ENCODE data around the gene KLF11. TPM values are rescaled to one million over a fixed set of nuclear protein-coding genes. Genes with fewer than 3 reads are reported as not detected.

Gene KLF11
- 16.1 TPM for total RNA-seq

- DNase-seq = peak; percentile 85
Measured at GRCh38 chr2:10043256-10043905, at the start of gene KLF11. KLF11 (plus strand) TSS chr2:10043550; CDS start chr2:10043717, 167 bp downstream.

- no peak for DNase-seq
Measured at GRCh38 chr2:9994462-9994861, 48.9 kb upstream of the KLF11 start.

GRCh38 chr2:9995059-9995458 is 48.3 kb upstream of the KLF11 start:
- DNase-seq = no peak

DNA sequence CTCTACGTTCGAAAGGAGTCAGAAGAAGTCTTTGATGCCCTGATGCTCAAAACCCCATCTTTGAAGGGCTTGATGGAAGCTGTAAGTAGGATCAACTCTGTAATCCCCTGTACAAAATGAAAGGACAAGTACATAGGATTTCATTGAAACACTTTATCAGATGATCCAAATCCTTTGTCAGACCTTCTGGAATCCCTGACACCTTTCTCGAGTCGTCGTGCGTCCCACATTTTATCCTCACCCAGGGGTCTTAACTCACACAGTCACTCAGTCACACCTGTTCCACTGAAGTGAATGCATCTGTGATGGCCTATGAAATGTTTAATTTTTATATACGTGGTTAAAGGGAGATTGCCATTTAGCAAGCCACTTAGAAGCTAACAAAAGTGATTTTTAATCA is 47.0 kb upstream of the KLF11 start:
- no peak for DNase-seq

- DNase-seq = no peak
Measured at GRCh38 chr2:9997936-9998335, 45.4 kb upstream of the KLF11 start.

GRCh38 chr2:9998916-9999654 is 44.3 kb upstream of the KLF11 start:
- DNase-seq = no peak

DNA sequence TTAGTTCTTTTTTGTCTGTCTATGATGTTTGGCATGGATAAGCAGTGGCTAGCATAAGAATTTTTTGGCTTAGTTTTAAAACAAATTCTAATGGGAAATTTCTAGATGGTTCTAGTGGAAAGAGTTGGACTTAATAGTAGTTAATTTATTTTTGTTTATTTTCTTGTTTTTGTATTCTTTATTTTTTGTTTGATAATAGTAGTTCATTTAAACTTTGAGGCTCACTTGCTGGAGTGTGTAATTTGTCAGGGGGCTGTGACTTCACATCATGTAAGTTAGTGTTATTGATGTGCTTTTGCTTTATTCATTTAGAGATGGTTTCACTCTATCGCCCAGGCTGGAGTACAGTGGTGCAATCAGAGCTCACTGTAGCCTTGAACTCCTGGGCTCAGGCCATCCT is 43.7 kb upstream of the KLF11 start:
- no peak for DNase-seq

DNA sequence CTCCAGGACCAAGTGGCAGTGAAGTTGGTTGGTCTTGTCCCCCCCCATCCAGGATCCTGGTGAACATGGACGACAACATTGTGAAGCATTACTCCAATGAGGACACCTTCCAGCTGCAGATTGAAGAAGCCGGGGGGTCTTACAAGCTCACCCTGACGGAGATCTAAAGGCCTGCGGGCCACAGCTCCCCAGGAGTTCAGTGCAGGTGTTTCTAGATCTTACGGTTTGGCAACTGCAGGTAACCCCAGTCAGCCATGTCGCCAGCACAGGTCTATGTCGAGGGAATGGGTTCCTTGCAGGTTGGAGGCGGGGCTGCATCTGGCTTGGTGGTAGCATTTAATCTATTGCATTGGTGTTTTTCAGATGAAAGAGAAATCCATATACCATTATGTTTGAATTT is 42.8 kb upstream of the KLF11 start:
- no peak for DNase-seq

- no peak for DNase-seq
Measured at GRCh38 chr2:10001586-10001985, 41.8 kb upstream of the KLF11 start.

GRCh38 chr2:10002109-10002508 is 41.2 kb upstream of the KLF11 start:
- DNase-seq = no peak

DNA sequence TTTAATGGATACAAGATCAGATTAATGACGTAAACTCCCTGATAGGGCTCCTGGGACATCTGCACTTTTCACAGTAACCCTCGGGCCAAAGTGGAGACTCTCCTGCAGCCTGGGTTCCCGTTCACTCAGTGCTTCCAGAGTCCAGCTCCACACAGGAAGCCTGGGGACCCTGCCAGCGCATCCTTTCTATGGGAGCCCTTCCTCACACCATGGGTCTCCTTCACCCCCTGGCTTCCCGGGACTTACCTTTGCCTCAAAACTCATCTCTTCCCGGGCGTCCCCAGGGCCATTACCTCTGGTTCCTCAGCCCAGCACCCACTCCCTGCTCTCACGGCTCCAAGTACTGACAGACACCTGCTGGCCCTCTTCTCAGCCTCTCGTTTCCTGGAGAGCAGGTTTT is 40.7 kb upstream of the KLF11 start:
- DNase-seq = no peak

DNA sequence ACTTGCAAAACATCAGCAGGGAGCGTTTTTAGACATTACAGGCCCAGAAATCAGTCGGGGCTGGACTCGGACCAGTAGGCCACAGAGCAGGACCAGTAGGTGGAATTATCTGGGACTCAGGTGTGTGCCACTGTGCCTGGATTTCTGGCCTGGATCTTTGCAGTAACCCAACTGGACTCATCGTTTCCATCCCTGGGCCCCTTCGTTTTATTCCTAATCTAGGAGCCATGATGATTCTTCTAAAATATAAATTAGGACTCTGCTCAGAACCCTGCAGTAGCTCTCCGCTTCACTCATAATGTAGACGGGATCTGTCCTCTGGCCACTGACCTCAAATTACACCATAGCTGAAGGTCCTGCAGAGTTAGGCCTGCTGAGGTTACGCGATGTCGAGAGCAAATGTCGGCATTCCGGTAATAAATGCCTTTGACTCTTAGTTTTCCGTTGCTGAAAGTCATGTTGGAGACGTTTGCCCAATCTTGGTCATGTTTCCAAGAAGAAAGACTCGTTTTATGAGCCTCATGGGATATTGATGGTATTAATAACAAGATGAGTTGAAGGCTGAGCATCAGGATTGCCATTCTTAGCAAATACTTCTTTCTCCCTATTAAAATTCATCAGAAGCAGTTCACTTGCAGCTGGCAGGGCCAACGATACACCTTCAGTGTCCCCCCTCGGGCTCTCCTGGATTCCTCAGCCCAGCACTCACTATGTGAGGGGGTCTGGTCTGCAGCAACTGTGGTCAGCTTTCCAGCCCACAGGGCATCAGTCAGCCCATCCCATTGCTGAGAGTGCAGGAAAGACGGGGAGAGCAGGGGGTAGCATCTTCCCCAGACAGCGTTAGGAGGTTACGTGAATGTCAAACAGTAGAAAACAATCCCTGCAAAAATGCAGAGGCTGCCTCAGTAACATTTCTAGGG is 39.9 kb upstream of the KLF11 start:
- DNase-seq = peak; percentile 31

DNA sequence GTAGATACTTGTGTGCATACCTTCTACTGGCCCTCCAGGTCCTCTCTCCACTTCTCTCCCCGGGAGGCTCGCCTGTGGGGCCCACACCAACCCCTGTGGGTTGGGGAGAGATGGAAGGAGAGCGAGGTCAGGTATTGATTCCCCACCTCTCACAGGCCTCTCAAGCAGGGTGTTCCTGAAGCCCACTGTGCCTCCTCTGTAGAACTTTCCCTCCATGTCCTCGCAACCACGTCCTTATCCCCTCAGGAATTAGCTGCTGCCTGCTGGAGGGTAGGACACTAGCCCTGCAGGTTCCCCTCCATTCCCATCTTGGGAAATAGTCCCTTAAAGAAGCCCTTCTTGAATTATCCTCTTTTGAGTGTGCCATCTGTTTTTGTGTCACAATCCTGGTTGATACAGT is 38.9 kb upstream of the KLF11 start:
- DNase-seq = no peak

DNA sequence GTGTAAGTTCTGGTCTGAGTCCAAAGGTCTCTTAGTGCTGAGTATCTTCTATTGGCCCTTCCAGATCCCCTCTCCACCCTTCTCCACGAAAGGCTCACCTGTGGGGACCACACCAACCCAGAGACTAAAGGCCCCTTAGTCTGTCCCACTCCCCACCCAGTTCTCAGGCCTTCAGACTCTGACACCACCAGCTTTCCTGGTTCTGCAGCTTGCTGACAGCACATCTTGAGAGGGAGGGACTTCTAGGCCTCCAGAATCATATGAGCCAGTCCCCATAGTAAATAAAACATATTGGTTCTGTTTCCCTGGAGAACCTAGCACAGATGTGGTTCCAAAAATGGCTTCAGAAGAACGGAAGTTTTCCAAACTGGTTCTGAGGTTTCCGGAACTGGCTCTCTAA is 38.5 kb upstream of the KLF11 start:
- peak; percentile 40 for DNase-seq

DNA sequence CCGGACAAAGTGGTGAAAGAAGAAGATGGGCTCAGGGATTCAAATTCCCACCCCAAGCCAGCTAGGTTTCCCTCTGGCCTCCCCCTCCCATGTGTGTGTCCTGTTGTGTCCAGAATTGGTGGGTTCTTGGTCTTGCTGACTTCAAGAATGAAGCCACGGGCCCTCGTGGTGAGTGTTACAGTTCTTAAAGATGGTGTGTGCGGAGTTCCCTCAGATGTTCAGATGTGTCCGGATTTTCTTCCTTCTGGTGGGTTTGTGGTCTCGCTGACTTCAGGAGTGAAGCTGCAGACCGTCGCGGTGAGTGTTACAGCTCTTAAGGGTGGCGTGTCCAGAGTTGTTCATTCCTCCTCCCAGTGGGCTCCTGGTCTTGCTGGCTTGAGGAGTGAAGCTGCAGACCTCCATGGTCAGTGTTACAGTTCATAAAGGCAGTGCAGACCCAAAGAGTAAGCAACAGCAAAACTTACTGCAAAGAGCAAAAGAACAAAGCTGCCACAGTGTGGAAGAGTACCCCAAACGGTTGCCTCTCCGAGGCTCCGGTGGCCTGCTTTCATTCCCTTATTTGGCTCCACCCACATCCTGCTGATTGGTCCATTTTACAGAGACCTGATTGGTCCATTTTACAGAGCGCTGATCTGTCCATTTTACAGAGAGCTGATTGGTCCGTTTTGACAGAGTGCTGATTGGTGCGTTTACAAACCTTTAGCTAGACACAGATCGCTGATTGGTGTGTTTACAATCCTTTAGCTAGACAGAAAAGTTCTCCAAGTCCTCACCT is 37.7 kb upstream of the KLF11 start:
- no peak for DNase-seq

GRCh38 chr2:10006236-10007161 is 36.9 kb upstream of the KLF11 start:
- DNase-seq = no peak

GRCh38 chr2:10007435-10007834 is 35.9 kb upstream of the KLF11 start:
- DNase-seq = no peak

DNA sequence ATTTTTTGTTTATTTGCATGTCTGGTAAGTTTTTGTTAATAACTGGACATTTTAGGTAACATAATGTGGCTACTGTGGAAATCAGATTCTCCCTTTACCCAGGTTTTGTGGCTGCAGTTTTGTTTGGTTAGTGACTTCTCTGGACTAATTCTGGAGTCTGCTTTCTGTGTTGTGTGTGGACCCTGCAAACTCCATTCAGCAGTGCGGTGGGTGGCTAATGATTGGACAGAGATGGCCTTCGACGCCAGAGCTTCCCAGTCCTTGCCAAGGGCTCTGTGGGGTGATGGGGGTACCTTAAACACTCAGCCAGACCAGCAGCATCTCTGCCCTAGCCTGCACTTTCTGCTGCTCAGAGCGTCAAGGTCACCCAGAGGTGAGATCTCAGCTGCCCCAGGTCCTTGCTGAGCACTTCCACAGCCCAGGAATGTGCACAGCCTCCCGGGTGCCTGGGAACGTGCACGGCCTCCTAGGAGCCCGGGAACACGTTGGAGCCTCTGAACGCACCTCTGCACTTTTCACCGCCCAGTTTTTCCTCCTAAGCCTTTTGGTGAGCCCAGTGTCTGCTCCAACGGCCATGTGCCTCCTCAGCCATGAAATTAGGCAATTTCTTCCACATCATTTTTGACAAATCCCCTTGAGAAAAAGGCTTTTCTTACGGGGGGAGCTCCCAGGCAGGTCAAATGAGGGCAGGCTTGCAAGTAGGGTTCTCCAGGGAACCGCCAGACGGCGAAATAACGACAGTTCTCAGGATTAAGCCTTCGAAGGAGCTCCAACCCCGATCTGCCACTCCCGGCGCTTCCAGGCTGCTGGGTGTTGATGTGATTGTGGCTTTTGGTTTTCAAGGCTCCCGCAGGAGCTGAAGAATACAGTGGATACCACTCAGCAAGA is 35.2 kb upstream of the KLF11 start:
- DNase-seq = no peak

DNA sequence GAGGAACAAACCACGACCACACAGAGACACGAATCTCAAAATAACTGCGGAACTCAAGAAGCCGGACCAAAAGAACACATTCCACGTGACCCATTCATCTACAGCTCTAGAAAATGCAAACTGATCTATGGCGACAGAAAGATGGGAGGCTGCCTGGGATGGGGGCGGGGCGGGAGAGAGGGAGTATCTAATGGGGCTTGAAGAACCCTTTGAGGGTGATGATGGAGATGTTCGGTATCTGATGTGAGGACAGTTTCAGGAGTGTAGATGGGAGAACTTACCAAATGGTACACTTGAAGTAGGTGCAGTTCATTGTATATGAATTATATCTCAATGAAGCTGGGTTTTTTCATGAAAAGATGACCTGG is 34.6 kb upstream of the KLF11 start:
- DNase-seq = no peak

- DNase-seq = no peak
Measured at GRCh38 chr2:10009271-10009810, 34.0 kb upstream of the KLF11 start.
